Calu3 (cell line): ENCODE data around the gene ZPBP. TPM values are rescaled to one million over a fixed set of nuclear protein-coding genes. Genes with fewer than 3 reads are reported as not detected.

Experiments used
- BruUV-seq: library from RNA; stranded (reverse); fragments of 400-500 nt; replicated peaks from 2 replicates; lab custom pipeline; 2021; lab: Mats Ljungman, UMichigan
- CTCF ChIA-PET: fragments of 300-600 bp; sonication (Branson Sonifier 250); formaldehyde crosslinking; loops from one replicate; lab custom pipeline; 2022; ENCODE audit warnings: antibody characterized with exemption; lab: Charles Lee
- DNase-seq: peaks from one replicate; pipeline ENCODE4 v3.0.0; 2022
- H3K27ac Mint-ChIP-seq: one replicate; pipeline ENCODE4 v1.8.0; 2022; ENCODE audit warnings: mixed read lengths; ENCODE audit not compliant: unreplicated experiment
- H3K27me3 Mint-ChIP-seq: one replicate; pipeline ENCODE4 v1.8.0; 2022; ENCODE audit warnings: mixed read lengths; ENCODE audit not compliant: unreplicated experiment
- H3K36me3 Mint-ChIP-seq: one replicate; pipeline ENCODE4 v1.8.0; 2022; ENCODE audit warnings: mild to moderate bottlenecking, moderate library complexity, mixed read lengths; ENCODE audit not compliant: insufficient read depth, unreplicated experiment
- H3K4me1 Mint-ChIP-seq: one replicate; pipeline ENCODE4 v1.8.0; 2022; ENCODE audit warnings: mild to moderate bottlenecking, low read depth, mixed read lengths; ENCODE audit not compliant: unreplicated experiment
- H3K4me3 Mint-ChIP-seq: one replicate; pipeline ENCODE4 v1.8.0; 2022; ENCODE audit warnings: mild to moderate bottlenecking, low read depth, moderate library complexity, mixed read lengths; ENCODE audit not compliant: unreplicated experiment
- H3K9me3 Mint-ChIP-seq: one replicate; pipeline ENCODE4 v1.8.0; 2022; ENCODE audit warnings: low read depth, mixed read lengths; ENCODE audit not compliant: unreplicated experiment
- CTCF ChIP-seq: fragments of 200-600 bp; IDR thresholded peaks from one replicate; pipeline ENCODE4 v1.8.0; 2022; ENCODE audit warnings: antibody characterized with exemption; ENCODE audit not compliant: unreplicated experiment
- intact Hi-C: fragments of 100-400 bp; cut with micrococcal nuclease; formaldehyde crosslinking; loops from one replicate; pipeline ENCODE4 v1.10.0; 2022; ENCODE audit not compliant: unreplicated experiment
- total RNA-seq: library from RNA; stranded (reverse); gene quantifications from 2 replicates; pipeline ENCODE4 v1.2.3, GENCODE V29; 2022

ZPBP gene
- total RNA-seq, 1 experiment from 2014 or later, result not detected

GRCh38 chr7:50140688-50141087 lies 47.6 kb upstream of the ZPBP start:
- Mint-ChIP-seq H3K4me1 (no peaks in the 10 kb centered on the region), H3K27ac (no peak overlapping the region), H3K4me3 (no peak overlapping the region), H3K36me3 (no peaks in the 10 kb centered on the region), H3K27me3 (peaks cover 28% of the 10 kb centered on the region), H3K9me3 (no peaks in the 10 kb centered on the region)
- no TSS peak for BruUV-seq
- CTCF ChIA-PET, result no interaction called here
- intact Hi-C loops, result no loop called here
- DNase-seq, result no peak
- no peak for TF ChIP-seq CTCF

DNA sequence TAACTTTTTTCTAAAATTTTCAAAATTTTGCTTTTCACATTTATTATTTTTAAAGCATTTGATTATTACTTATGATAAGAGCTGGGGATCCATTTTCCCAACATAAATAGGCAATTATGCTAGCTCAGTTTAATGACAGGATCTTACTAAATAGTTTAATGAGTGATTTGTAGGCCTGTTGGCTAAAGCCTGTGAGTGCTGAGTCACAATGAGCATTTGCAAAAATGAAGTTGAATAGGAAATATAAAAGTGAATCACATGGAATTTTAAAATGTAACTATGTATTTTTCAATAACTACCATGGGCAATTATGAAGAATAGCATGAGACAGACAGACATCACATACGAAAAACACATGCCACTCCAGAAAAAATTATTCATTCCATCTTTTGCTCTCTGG lies 45.1 kb upstream of the ZPBP start:
- Mint-ChIP-seq H3K27ac (no peak overlapping the region), H3K36me3 (no peaks in the 10 kb centered on the region), H3K4me3 (no peak overlapping the region), H3K9me3 (no peaks in the 10 kb centered on the region), H3K27me3 (peaks cover 45% of the 10 kb centered on the region), H3K4me1 (no peaks in the 10 kb centered on the region)
- BruUV-seq, result no TSS peak
- intact Hi-C loops, result loop anchor here (5.0 kb wide), 1 partner anchor 181 kb away; no protein-coding TSS in a partner anchor
- no peak for DNase-seq
- TF ChIP-seq CTCF, result no peak
- CTCF ChIA-PET, result no interaction called here

- TF ChIP-seq CTCF, result no peak
- Mint-ChIP-seq H3K27ac (no peak overlapping the region), H3K27me3 (peaks cover 2% of the 10 kb centered on the region), H3K4me3 (no peak overlapping the region), H3K9me3 (no peaks in the 10 kb centered on the region), H3K36me3 (no peaks in the 10 kb centered on the region), H3K4me1 (no peaks in the 10 kb centered on the region)
- DNase-seq, result no peak
- intact Hi-C loops, result no loop called here
- BruUV-seq, result no TSS peak
- CTCF ChIA-PET, result no interaction called here
Measured at GRCh38 chr7:50125766-50126165, 32.7 kb upstream of the ZPBP start.

DNA sequence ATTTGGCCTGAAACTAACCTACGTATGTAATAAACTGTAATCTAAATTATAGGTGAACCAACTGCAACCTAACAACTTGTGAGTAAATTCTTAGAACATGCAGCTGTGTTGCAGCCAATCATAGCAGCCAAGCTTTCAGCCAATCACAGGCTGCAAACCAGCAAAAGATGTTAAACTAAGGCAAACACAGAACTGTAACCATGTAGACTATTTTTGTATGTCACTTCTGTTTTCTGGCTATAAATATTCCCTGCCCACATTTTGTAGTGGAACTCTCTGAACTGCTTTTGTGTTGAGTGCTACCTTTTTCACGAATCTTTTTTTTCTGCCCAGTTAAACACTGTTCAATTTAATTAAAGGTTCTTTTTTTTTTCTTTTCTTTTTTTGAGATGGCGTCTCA lies 28.2 kb upstream of the ZPBP start:
- no peaks in the 10 kb centered on the region for H3K9me3 Mint-ChIP-seq
- TF ChIP-seq CTCF, result no peak
- no peak overlapping the region for H3K27ac Mint-ChIP-seq
- H3K36me3 Mint-ChIP-seq, result no peaks in the 10 kb centered on the region
- no peak for DNase-seq
- no peaks in the 10 kb centered on the region for H3K4me1 Mint-ChIP-seq
- intact Hi-C loops, result no loop called here
- no peak overlapping the region for H3K4me3 Mint-ChIP-seq
- peaks cover 42% of the 10 kb centered on the region for H3K27me3 Mint-ChIP-seq
- BruUV-seq, result no TSS peak
- CTCF ChIA-PET, result no interaction called here
